Measurements from ENCODE around the gene SNRNP200.
"Not testable (repeated sequence)": the region's sequence is repeated elsewhere in the genome, so short reads cannot be mapped to it uniquely, and the experiment has no call there.

The SNRNP200 gene

DNA sequence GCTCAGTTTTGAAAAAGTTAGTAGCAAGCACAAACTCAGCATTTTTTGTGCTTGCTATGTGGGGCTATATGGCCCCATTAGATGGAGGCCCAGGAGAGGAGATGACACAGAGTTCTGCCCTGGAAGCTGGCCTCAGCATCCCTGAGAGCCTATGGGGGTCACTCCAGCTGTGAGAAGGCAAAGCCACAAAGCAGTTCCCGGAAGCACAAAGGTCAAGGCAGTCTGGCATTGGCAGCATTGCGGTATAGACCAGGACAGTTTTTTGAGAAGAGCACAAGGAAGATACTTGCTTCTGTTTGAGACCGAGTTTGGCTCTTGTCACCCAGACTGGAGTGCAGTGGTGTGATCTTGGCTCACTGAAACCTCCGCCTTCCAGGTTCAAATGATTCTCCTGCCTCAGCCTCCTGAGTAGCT, 12.2 kb upstream of the SNRNP200 start:
- DNase-seq (ENCODE audit: insufficient read length, low spot score) (no peak), FAIRE-seq (no peak)
- no peak for TF ChIP-seq TAF1 (IDR thresholded peaks at IDR 0.05; ENCODE audit: low read depth, low read length)
- TF ChIP-seq SPI1 (IDR thresholded peaks at IDR 0.05; ENCODE audit: low read depth, low read length), result no peak
- TF ChIP-seq POU2F2 (IDR thresholded peaks at IDR 0.05; ENCODE audit: low read depth, low read length), result no peak
- TF ChIP-seq POLR2A (IDR thresholded peaks at IDR 0.05; ENCODE audit: low read depth, low read length), result no peak
- no peak for TF ChIP-seq PAX5 (IDR thresholded peaks at IDR 0.05; ENCODE audit: insufficient read depth, low read length, severe bottlenecking)
- no peak for TF ChIP-seq POLR2AphosphoS5 (IDR thresholded peaks at IDR 0.05; ENCODE audit: low read depth, low read length)

- FAIRE-seq, result no peak
- TF ChIP-seq SPI1 (IDR thresholded peaks at IDR 0.05; ENCODE audit: low read depth, low read length), result no peak
- TF ChIP-seq TAF1 (IDR thresholded peaks at IDR 0.05; ENCODE audit: low read depth, low read length), result no peak
- TF ChIP-seq PAX5 (IDR thresholded peaks at IDR 0.05; ENCODE audit: insufficient read depth, low read length, severe bottlenecking), result no peak
- TF ChIP-seq POLR2A (IDR thresholded peaks at IDR 0.05; ENCODE audit: low read depth, low read length), result no peak
- no peak for TF ChIP-seq POU2F2 (IDR thresholded peaks at IDR 0.05; ENCODE audit: low read depth, low read length)
- TF ChIP-seq POLR2AphosphoS5 (IDR thresholded peaks at IDR 0.05; ENCODE audit: low read depth, low read length), result no peak
- DNase-seq (ENCODE audit: insufficient read length, low spot score), result no peak
Measured at GRCh38 chr2:96316999-96317398, 11.7 kb upstream of the SNRNP200 start.

DNA sequence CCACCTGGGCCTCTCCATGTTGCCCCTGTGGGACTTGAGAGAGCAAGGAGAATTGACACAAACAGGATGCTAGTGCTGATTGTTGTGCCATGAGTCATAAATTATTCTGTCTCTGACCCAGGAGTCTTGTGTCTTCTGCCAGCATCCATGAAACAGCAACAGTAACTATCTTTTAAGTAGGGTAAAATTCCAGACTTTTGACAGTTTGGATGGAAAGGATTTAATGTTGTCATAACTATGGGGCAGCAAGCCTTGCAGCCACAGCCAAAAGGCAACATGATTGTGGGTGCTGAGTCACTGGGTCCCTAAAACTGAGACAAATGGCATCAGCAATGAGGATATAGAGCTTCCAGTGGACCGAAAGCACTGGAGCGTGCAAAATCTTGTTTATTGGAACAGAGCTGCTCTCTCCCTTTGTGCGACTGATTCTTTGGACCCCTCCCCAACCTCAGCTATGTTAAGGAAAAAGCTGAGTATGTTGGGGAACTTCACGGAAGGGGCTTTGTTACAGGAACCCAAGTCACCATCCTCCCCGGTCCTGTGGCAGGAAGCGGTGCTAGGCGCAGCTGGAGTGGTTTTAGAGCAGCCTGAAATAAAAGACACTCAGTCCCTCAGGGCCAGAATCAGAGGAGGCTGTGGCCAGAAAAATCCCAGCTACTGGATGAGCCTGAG, 10.2 kb upstream of the SNRNP200 start:
- DNase-seq (ENCODE audit: insufficient read length, low spot score) (no peak), FAIRE-seq (peak; percentile 78)
- TF ChIP-seq PAX5 (IDR thresholded peaks at IDR 0.05; ENCODE audit: insufficient read depth, low read length, severe bottlenecking) (no peak), TAF1 (IDR thresholded peaks at IDR 0.05; ENCODE audit: low read depth, low read length) (no peak)

DNA sequence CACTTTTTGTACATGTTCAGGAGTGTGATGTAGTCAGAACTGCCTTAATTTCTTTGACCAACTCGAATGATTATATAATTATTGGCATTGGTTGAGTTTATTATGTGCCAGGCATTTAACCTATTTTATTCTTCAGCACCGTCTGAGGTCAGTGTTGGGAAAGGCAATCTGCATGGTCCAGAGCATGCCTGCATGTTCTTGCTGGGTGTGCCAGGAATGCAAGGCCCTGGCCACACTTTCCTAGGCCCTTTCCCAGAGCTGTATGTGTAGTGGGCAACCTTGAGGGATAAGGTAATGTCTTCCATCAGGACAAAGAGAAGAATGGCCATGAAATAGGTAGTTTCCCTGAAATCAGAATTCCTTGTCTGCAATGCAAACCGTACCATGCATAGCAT, 9.7 kb upstream of the SNRNP200 start:
- FAIRE-seq, result no peak
- no peak for TF ChIP-seq PAX5 (IDR thresholded peaks at IDR 0.05; ENCODE audit: insufficient read depth, low read length, severe bottlenecking)
- DNase-seq (ENCODE audit: insufficient read length, low spot score), result no peak

GRCh38 chr2:96308248-96308647, 2.9 kb upstream of the SNRNP200 start:
- TF ChIP-seq POU2F2 (IDR thresholded peaks at IDR 0.05; ENCODE audit: low read depth, low read length) (no peak), TAF1 (IDR thresholded peaks at IDR 0.05; ENCODE audit: low read depth, low read length) (no peak), SPI1 (IDR thresholded peaks at IDR 0.05; ENCODE audit: low read depth, low read length) (no peak), POLR2A (IDR thresholded peaks at IDR 0.05; ENCODE audit: low read depth, low read length) (no peak), POLR2AphosphoS5 (IDR thresholded peaks at IDR 0.05; ENCODE audit: low read depth, low read length) (no peak), PAX5 (IDR thresholded peaks at IDR 0.05; ENCODE audit: insufficient read depth, low read length, severe bottlenecking) (no peak)
- FAIRE-seq (no peak), DNase-seq (ENCODE audit: insufficient read length, low spot score) (no peak)

GRCh38 chr2:96306370-96306769, 1.0 kb upstream of the SNRNP200 start:
- FAIRE-seq (no peak), DNase-seq (ENCODE audit: insufficient read length, low spot score) (no peak)
- TF ChIP-seq SPI1 (IDR thresholded peaks at IDR 0.05; ENCODE audit: low read depth, low read length) (no peak), PAX5 (IDR thresholded peaks at IDR 0.05; ENCODE audit: insufficient read depth, low read length, severe bottlenecking) (no peak), POLR2AphosphoS5 (IDR thresholded peaks at IDR 0.05; ENCODE audit: low read depth, low read length) (no peak), POU2F2 (IDR thresholded peaks at IDR 0.05; ENCODE audit: low read depth, low read length) (no peak), TAF1 (IDR thresholded peaks at IDR 0.05; ENCODE audit: low read depth, low read length) (no peak), POLR2A (IDR thresholded peaks at IDR 0.05; ENCODE audit: low read depth, low read length) (no peak)

DNA sequence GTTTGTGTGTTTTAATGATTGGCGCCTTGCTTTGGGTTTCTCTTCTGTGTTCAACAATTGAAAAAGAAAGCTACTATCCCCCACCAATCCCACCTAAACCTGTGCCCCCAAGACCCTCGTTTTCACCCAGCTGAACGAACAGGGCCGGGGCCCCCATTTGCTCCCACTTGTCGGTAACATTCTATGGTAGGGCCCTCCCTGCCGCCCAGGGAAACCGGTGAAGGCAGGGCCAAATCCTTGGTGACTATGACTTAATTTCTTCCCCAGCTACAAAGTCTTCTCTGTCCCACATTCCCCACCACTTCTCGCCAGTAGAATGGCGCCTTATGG, 598 bp upstream of the SNRNP200 start:
- TF ChIP-seq POLR2AphosphoS5 (IDR thresholded peaks at IDR 0.05; ENCODE audit: low read depth, low read length) (no peak), TAF1 (IDR thresholded peaks at IDR 0.05; ENCODE audit: low read depth, low read length) (no peak), SPI1 (IDR thresholded peaks at IDR 0.05; ENCODE audit: low read depth, low read length) (no peak), POU2F2 (IDR thresholded peaks at IDR 0.05; ENCODE audit: low read depth, low read length) (no peak), PAX5 (IDR thresholded peaks at IDR 0.05; ENCODE audit: insufficient read depth, low read length, severe bottlenecking) (no peak), POLR2A (IDR thresholded peaks at IDR 0.05; ENCODE audit: low read depth, low read length) (no peak)
- DNase-seq (ENCODE audit: insufficient read length, low spot score) (no peak), FAIRE-seq (no peak)

DNA sequence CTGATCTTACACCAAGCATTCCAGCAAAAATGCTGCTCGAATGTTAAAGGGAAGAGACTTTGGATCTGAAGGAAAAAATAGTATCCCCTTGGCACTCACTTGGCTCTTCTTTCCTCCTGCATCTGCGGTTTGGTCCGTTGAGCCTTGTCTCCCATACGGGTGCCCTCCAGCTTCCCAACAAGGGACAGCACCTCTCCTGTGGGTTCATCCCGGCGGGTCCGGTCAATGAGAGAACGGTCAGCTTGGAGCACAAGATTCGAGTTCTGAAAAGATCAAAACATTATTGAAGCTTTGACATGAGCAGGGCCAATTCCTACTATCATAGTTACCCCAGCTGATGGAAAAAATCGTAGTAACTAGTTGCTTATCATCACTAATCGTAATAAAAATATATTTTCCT, 740 bp downstream of the SNRNP200 start:
- DNase-seq (ENCODE audit: insufficient read length, low spot score) (no peak), FAIRE-seq (no peak)

GRCh38 chr2:96301865-96302264, 3.5 kb downstream of the SNRNP200 start:
- DNase-seq (ENCODE audit: insufficient read length, low spot score) (no peak), FAIRE-seq (no peak)
- no peak for TF ChIP-seq TAF1 (IDR thresholded peaks at IDR 0.05; ENCODE audit: low read depth, low read length)
- TF ChIP-seq POU2F2 (IDR thresholded peaks at IDR 0.05; ENCODE audit: low read depth, low read length), result no peak
- TF ChIP-seq POLR2A (IDR thresholded peaks at IDR 0.05; ENCODE audit: low read depth, low read length), result no peak
- no peak for TF ChIP-seq PAX5 (IDR thresholded peaks at IDR 0.05; ENCODE audit: insufficient read depth, low read length, severe bottlenecking)
- no peak for TF ChIP-seq POLR2AphosphoS5 (IDR thresholded peaks at IDR 0.05; ENCODE audit: low read depth, low read length)
- no peak for TF ChIP-seq SPI1 (IDR thresholded peaks at IDR 0.05; ENCODE audit: low read depth, low read length)

More for the DNA sequence above, 740 bp downstream of the SNRNP200 start:
- TF ChIP-seq POLR2AphosphoS5 (IDR thresholded peaks at IDR 0.05; ENCODE audit: low read depth, low read length) (no peak), PAX5 (IDR thresholded peaks at IDR 0.05; ENCODE audit: insufficient read depth, low read length, severe bottlenecking) (no peak), POU2F2 (IDR thresholded peaks at IDR 0.05; ENCODE audit: low read depth, low read length) (no peak), POLR2A (IDR thresholded peaks at IDR 0.05; ENCODE audit: low read depth, low read length) (no peak), TAF1 (IDR thresholded peaks at IDR 0.05; ENCODE audit: low read depth, low read length) (no peak), SPI1 (IDR thresholded peaks at IDR 0.05; ENCODE audit: low read depth, low read length) (no peak)

GRCh38 chr2:96296925-96297324, 8.4 kb downstream of the SNRNP200 start:
- TF ChIP-seq PAX5 (IDR thresholded peaks at IDR 0.05; ENCODE audit: insufficient read depth, low read length, severe bottlenecking), result no peak
- no peak for TF ChIP-seq POLR2AphosphoS5 (IDR thresholded peaks at IDR 0.05; ENCODE audit: low read depth, low read length)
- TF ChIP-seq TAF1 (IDR thresholded peaks at IDR 0.05; ENCODE audit: low read depth, low read length), result no peak
- no peak for TF ChIP-seq POLR2A (IDR thresholded peaks at IDR 0.05; ENCODE audit: low read depth, low read length)
- TF ChIP-seq POU2F2 (IDR thresholded peaks at IDR 0.05; ENCODE audit: low read depth, low read length), result no peak
- TF ChIP-seq SPI1 (IDR thresholded peaks at IDR 0.05; ENCODE audit: low read depth, low read length), result no peak
- DNase-seq (ENCODE audit: insufficient read length, low spot score) (no peak), FAIRE-seq (no peak)

DNA sequence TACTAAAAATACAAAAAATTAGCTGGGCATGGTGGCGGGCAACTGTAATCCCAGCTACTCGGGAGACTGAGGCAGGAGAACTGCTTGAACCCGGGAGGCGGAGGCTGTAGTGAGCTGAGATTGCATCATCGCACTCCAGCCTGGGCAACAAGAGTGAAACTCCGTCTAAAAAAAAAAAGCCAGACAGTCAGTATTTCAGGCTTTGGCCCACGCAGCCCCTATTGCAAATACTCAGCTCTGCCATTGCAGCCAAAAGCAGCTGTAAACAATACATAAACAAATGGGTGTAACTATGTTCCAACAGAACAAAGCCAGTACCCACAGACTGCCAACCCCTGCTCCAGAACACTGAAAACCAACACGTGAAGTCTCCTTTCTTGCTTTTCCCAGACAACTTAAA, 11.1 kb downstream of the SNRNP200 start:
- DNase-seq (ENCODE audit: insufficient read length, low spot score); FAIRE-seq: not testable (repeated sequence)

Measured in GM12891 (cell line).